NCI-H146 treated with DMSO at 0.1 percent for 48 hours (cell line): ENCODE results near the gene CHSY1.
A peak's percentile ranks its signal among the peaks of the same experiment; 100 is the strongest.
"Not testable (repeated sequence)": the region's sequence is repeated elsewhere in the genome, so short reads cannot be mapped to it uniquely, and the experiment has no call there.

Experiments
- DNase-seq: peaks from one replicate; lab custom pipeline; 2025; ENCODE audit not compliant: unreplicated experiment; lab: John Stamatoyannopoulos, UW

CHSY1 gene

GRCh38 chr15:101138086-101138660 lies 113.7 kb downstream of the CHSY1 start:
- DNase-seq = no peak

GRCh38 chr15:101137312-101137940 lies 114.4 kb downstream of the CHSY1 start:
- DNase-seq = no peak

GRCh38 chr15:101136381-101137268 lies 115.2 kb downstream of the CHSY1 start:
- no peak for DNase-seq

- DNase-seq = no peak
Measured at GRCh38 chr15:101135532-101136166, 116.2 kb downstream of the CHSY1 start.

- DNase-seq = no peak
Measured at GRCh38 chr15:101134780-101135179, 117.1 kb downstream of the CHSY1 start.

- DNase-seq = peak; percentile 11
Measured at GRCh38 chr15:101133751-101134261, 118.0 kb downstream of the CHSY1 start.

- no peak for DNase-seq
Measured at GRCh38 chr15:101133181-101133460, 118.7 kb downstream of the CHSY1 start.

GRCh38 chr15:101132390-101133180 lies 119.3 kb downstream of the CHSY1 start:
- no peak for DNase-seq

GRCh38 chr15:101131489-101132389 lies 120.1 kb downstream of the CHSY1 start:
- DNase-seq = no peak

- DNase-seq = no peak
Measured at GRCh38 chr15:101129851-101130380, 121.9 kb downstream of the CHSY1 start.

- DNase-seq = no peak
Measured at GRCh38 chr15:101128221-101129015, 123.4 kb downstream of the CHSY1 start.

GRCh38 chr15:101127506-101128076 lies 124.3 kb downstream of the CHSY1 start:
- no peak for DNase-seq

GRCh38 chr15:101126618-101127505 lies 125.0 kb downstream of the CHSY1 start:
- no peak for DNase-seq

- DNase-seq = not testable (repeated sequence)
Measured at GRCh38 chr15:101125881-101126428, 125.9 kb downstream of the CHSY1 start.
